Epithelial cell of esophagus (primary cell): ENCODE measurements around the gene CLASRP.

ENCODE experiments used
- DNase-seq: peaks from one replicate; pipeline ENCODE4 v3.0.0; 2010; ENCODE audit warnings: low read depth
- H3K4me3 ChIP-seq: 2 replicates; pipeline ENCODE4 v1.5.1; 2011; ENCODE audit warnings: mild to moderate bottlenecking, low read length, control low read depth
- CTCF ChIP-seq: IDR thresholded peaks from 2 replicates; pipeline ENCODE4 v1.5.1; 2011; ENCODE audit warnings: low read depth, mild to moderate bottlenecking, low read length, control low read depth, inconsistent platforms; ENCODE audit not compliant: insufficient read depth; ENCODE audit errors: missing control alignments

CLASRP gene

GRCh38 chr19:45009625-45010255 lies 29.1 kb upstream of the CLASRP start:
- H3K4me3 ChIP-seq = no peak overlapping the region
- TF ChIP-seq CTCF = no peak
- DNase-seq = peak; percentile 43

DNA sequence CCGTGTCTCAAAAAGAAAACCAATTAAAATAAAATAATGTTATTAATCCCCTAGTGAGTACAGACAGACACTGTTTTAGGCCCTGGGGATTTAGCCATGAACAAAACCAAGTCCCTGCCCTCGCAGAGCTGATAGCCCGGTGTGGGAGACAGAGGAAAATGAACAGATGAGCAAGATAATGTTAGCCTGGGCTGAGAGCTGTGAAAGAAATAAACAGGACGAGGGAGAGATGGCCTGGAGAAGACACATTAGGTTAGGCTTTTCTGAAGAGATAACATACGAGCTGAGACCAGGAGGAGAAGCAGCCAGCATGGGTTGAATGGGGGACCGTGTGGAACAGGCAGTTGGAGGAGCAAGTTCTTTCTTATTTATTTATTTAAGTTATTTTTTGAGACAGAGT lies 28.5 kb upstream of the CLASRP start:
- no peak for DNase-seq
- TF ChIP-seq CTCF = no peak

DNA sequence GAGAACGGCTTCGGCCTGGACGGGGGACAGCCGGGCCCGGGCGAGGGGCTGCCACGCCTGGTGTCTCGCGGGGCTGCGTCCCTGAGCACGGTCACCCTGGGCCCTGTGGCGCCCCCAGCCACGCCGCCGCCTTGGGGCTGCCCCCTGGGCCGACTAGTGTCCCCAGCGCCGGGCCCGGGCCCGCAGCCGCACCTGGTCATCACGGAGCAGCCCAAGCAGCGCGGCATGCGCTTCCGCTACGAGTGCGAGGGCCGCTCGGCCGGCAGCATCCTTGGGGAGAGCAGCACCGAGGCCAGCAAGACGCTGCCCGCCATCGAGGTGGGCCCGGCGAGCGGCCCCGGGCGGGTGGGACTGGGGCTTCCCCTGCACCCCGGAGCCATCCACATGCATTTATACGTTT lies 26.9 kb upstream of the CLASRP start:
- H3K4me3 ChIP-seq = no peak overlapping the region
- DNase-seq = no peak
- TF ChIP-seq CTCF = no peak

More for the DNA sequence above, 28.5 kb upstream of the CLASRP start:
- H3K4me3 ChIP-seq = no peak overlapping the region

DNA sequence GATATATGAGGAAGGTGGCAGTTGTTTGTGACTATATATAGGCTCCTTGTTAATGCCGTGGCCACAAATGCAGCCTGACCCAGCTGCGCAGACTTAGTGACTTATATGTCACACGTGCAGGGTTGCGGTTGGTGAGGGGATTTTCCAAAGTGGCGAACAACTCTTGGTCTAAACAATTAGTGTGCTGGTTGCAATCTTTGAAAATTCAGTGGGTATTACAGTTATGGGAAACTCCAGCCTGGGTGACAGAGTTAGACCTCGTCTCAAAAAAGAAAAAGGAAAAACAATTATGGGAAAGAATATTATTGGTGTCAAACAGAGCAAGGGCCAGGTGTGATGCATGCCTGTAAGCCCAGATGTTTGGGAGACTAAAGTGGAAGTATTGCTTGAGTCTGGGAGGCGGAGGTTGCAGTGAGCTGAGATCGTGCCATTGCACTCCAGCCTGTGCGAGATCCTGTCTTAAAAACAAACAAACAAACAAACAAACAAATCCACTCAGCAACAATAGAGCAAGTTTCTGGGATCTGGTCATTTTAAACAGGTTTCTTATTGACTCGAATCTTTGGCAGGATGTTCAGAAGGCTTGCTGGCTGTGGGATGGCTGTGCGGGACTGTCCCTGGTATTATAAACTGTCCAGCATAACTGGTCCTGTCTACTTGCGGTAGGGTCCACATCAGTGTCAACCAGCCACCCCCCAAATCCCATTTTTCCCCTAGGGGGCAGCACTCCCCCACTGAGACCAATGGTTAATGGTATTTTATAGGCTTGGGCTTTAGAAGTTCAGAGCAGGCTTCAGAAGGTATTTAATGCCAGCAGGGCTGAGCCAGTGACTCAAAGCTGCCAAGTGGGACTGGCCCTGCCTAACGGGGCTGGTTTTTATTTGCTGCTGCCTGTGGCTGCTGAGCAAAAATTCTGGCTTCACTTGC lies 22.2 kb upstream of the CLASRP start:
- TF ChIP-seq CTCF = peak; percentile 48
- peak; percentile 68 for DNase-seq
- H3K4me3 ChIP-seq = no peak overlapping the region

- peak; percentile 36 for DNase-seq
- H3K4me3 ChIP-seq = no peak overlapping the region
- TF ChIP-seq CTCF = no peak
Measured at GRCh38 chr19:45019187-45019586, 19.7 kb upstream of the CLASRP start.

DNA sequence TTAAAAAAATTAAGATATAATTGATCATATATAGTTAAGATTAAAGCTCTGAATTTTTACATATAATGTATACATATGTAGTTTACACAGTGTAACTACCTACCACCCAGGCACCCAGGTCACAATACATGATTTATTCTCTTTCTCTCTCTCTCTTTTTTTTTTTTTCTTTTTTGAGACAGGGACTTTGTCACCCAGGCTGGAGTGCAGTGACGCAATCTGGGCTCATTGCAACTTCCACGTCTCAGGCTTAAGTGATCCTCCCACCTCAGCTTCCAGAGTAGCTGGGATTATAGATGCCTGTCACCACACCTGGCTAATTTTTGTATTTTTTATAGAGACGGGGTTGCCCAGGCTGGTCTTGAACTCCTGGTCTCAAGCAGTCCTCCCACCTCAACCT lies 18.8 kb upstream of the CLASRP start:
- TF ChIP-seq CTCF = no peak
- DNase-seq = no peak
- no peak overlapping the region for H3K4me3 ChIP-seq

DNA sequence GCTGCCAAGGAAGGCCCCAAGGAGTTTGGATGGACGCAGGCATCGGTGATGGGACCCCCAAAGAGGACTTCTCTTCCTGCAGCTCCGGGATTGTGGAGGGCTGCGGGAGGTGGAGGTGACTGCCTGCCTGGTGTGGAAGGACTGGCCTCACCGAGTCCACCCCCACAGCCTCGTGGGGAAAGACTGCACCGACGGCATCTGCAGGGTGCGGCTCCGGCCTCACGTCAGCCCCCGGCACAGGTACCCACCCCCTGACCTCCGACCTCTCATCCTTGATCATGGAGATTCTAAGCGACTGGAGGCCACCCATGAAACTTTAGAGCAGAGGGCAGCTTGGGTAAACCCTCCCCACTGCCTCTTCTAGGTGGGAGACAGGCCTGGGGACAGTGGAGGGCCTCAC lies 16.9 kb upstream of the CLASRP start:
- no peak overlapping the region for H3K4me3 ChIP-seq
- no peak for DNase-seq
- TF ChIP-seq CTCF = no peak
